Measurements from ENCODE around the gene GARIN5A. TPM values are rescaled to one million over a fixed set of nuclear protein-coding genes. Genes with fewer than 3 reads are reported as not detected.

Gene GARIN5A
- total and polyA plus RNA-seq, 3 donors from 2014 or later, result 60.0 to 126 (median 120) TPM

- Histone ChIP-seq H3K4me3 (no peak overlapping the region), H3K27me3 (no peaks in the 10 kb centered on the region), H3K9me3 (no peaks in the 10 kb centered on the region), H3K4me1 (peaks cover 3% of the 10 kb centered on the region), H3K27ac (no peak overlapping the region), H3K36me3 (ENCODE audit: low read depth, missing control alignments) (no peaks in the 10 kb centered on the region)
- intact Hi-C loops (cut with DNase I; ENCODE audit: low total_unique reads), result no loop called here
- DNase-seq, result no peak
- TF ChIP-seq CTCF (IDR thresholded peaks at IDR 0.05), result no peak
- TF ChIP-seq POLR2A (IDR thresholded peaks at IDR 0.05), result no peak
- 77 to 87% methylated on average over 25 of the region's 25 CpGs for WGBS, 2 donors
Observed at GRCh38 chr19:50501568-50502475, 25.2 kb upstream of the GARIN5A start.

GRCh38 chr19:50501186-50501567, 24.5 kb upstream of the GARIN5A start:
- Histone ChIP-seq H3K27me3 (no peaks in the 10 kb centered on the region), H3K9me3 (no peaks in the 10 kb centered on the region), H3K36me3 (ENCODE audit: low read depth, missing control alignments) (no peaks in the 10 kb centered on the region), H3K27ac (no peak overlapping the region), H3K4me1 (peaks cover 3% of the 10 kb centered on the region), H3K4me3 (no peak overlapping the region)
- intact Hi-C loops (cut with DNase I; ENCODE audit: low total_unique reads), result no loop called here
- WGBS, 2 donors, result 71 to 81% methylated on average over 12 of the region's 12 CpGs
- TF ChIP-seq POLR2A (IDR thresholded peaks at IDR 0.05) (no peak), CTCF (IDR thresholded peaks at IDR 0.05) (no peak)
- DNase-seq, result no peak

GRCh38 chr19:50500753-50501151, 24.1 kb upstream of the GARIN5A start:
- 74 to 75% methylated on average over 4 to 10 of the region's 10 CpGs for WGBS, 2 donors
- H3K27ac ChIP-seq, result no peak overlapping the region
- no peak for DNase-seq

GRCh38 chr19:50500060-50500752, 23.6 kb upstream of the GARIN5A start:
- 59 to 75% methylated on average over 18 to 27 of the region's 27 CpGs for WGBS, 2 donors
- DNase-seq, result no peak

More at GRCh38 chr19:50500753-50501151, 24.1 kb upstream of the GARIN5A start:
- intact Hi-C loops (cut with DNase I; ENCODE audit: low total_unique reads), result no loop called here
- TF ChIP-seq POLR2A (IDR thresholded peaks at IDR 0.05), result no peak
- Histone ChIP-seq H3K4me3 (no peak overlapping the region), H3K36me3 (ENCODE audit: low read depth, missing control alignments) (no peaks in the 10 kb centered on the region), H3K27me3 (no peaks in the 10 kb centered on the region), H3K9me3 (no peaks in the 10 kb centered on the region), H3K4me1 (peaks cover 3% of the 10 kb centered on the region)

More at GRCh38 chr19:50500060-50500752, 23.6 kb upstream of the GARIN5A start:
- no peaks in the 10 kb centered on the region for H3K27me3 ChIP-seq
- no peaks in the 10 kb centered on the region for H3K9me3 ChIP-seq
- H3K27ac ChIP-seq, result no peak overlapping the region
- TF ChIP-seq CTCF (IDR thresholded peaks at IDR 0.05) (no peak), POLR2A (IDR thresholded peaks at IDR 0.05) (no peak)
- no peaks in the 10 kb centered on the region for H3K36me3 ChIP-seq (ENCODE audit: low read depth, missing control alignments)
- H3K4me3 ChIP-seq, result no peak overlapping the region
- intact Hi-C loops (cut with DNase I; ENCODE audit: low total_unique reads), result no loop called here
- H3K4me1 ChIP-seq, result peaks cover 3% of the 10 kb centered on the region

Measured in testis (tissue), 3 donors.